Subcutaneous adipose tissue (tissue), 4 donors: ENCODE data around the gene MILR1. TPM values are rescaled to one million over a fixed set of nuclear protein-coding genes. Genes with fewer than 3 reads are reported as not detected.

ENCODE experiments used
- total RNA-seq, 4 donors: library from RNA; depleted of rRNA; stranded (reverse); fragments of >200 nt; gene quantifications; one replicate each; pipeline ENCODE4 v1.1.0, GENCODE V29; 2016
- TF ChIP-seq, protein P1 (sequence below): fragments of 450-650 bp; IDR thresholded peaks from one replicate; pipeline ENCODE4 v1.5.1; 2016; ENCODE audit warnings: low read depth, mild to moderate bottlenecking, control low read depth, antibody characterized with exemption, moderate library complexity

MILR1 gene
- total RNA-seq, 4 donors from 2014 or later, result 9.9 to 39.6 (median 14.6) TPM

DNA sequence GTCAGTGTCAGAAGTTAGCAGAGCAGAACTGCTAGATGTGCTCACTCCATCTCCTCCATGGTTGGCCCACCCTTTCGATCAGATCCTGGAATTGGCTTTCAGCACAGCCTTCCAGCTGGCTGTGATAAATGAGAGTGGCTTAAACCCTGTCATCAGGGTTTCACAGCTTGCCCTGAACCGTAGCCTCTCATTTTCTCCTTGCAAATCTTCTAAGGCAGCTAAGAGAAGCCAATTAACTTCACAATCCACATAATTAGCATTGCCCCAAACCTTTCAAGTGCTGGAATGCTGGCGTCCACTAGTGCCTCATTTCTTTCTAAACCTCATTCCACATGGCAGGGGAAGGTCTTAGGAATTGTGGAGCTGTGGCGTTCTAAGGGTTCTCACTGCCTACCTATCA is 21.7 kb downstream of the MILR1 start:
- TF ChIP-seq, protein P1, sequence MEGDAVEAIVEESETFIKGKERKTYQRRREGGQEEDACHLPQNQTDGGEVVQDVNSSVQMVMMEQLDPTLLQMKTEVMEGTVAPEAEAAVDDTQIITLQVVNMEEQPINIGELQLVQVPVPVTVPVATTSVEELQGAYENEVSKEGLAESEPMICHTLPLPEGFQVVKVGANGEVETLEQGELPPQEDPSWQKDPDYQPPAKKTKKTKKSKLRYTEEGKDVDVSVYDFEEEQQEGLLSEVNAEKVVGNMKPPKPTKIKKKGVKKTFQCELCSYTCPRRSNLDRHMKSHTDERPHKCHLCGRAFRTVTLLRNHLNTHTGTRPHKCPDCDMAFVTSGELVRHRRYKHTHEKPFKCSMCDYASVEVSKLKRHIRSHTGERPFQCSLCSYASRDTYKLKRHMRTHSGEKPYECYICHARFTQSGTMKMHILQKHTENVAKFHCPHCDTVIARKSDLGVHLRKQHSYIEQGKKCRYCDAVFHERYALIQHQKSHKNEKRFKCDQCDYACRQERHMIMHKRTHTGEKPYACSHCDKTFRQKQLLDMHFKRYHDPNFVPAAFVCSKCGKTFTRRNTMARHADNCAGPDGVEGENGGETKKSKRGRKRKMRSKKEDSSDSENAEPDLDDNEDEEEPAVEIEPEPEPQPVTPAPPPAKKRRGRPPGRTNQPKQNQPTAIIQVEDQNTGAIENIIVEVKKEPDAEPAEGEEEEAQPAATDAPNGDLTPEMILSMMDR, result no peak

DNA sequence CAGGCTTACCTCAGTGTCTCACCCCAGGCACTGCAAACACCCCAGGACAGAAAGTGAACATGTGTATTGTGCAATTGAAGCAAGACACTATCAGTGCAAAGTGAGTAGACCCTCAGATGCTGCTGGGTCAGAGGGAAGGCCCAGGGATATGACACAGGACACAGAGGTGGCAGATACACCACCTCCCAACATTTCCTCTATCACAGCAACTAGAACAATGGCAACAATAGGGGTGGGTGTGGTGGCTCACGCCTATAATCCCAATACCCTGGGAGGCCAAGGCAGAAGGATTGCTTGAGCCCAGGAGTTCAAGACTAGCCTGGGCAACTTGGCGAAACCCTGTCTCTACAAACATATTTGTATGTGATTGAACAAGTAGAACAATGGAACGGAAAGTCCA is 22.5 kb downstream of the MILR1 start:
- TF ChIP-seq, protein P1, result no peak

DNA sequence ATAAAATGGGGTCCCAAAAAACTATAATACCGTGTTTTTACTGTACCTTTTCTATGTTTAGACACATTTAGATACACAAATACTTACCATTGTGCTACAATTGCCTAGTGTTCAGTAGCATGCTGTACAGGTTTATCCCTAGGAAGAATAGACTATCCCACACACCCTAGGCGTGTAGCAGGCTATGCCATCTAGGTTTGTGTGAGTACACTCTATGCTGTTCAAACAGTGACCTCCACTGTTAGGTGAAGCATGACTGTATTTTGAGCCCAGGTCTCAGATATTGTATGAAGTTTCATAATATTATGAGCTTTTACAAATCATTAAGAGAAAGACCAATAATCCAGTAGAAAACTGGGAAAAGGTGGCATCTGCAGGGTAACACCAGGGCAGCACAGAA is 23.6 kb downstream of the MILR1 start:
- TF ChIP-seq, protein P1, result no peak

DNA sequence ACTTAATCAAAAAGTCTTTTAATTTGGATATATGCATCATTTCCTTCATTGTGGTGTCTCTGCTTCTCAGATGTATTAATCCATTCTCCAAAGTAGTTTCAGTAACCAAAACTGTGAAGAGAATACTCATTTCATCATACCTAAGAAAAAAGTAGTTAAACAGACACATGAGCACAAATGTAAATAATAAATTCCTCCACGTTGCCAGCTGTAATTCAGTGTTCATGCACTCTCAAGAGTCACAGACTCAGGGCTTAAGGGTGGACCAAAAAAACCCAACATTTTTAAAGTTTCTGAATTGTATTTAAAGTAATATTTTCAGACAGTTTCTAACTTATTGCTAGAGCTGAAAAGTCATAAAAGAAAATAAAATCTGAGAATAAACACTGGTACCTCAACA is 28.9 kb downstream of the MILR1 start:
- TF ChIP-seq, protein P1, result no peak

DNA sequence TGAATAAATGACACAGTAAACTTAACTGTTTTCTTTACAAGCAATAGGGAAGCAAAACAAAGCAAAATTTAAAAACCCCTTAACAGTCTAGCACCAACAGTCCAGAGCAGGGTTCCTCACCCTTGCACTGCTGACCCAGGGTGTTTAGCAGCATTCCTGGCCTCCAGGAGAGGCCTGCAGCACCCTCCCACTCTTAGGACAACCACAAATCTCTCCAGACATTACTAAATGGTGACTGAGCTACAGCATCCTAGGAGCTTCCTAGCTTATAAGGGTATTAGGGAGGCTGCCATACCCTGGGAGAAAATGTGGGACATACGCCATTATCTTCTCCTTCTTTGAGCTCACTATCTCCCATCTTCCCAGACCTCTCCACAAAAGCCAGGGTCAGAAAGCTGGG is 32.0 kb downstream of the MILR1 start:
- TF ChIP-seq, protein P1, result no peak

DNA sequence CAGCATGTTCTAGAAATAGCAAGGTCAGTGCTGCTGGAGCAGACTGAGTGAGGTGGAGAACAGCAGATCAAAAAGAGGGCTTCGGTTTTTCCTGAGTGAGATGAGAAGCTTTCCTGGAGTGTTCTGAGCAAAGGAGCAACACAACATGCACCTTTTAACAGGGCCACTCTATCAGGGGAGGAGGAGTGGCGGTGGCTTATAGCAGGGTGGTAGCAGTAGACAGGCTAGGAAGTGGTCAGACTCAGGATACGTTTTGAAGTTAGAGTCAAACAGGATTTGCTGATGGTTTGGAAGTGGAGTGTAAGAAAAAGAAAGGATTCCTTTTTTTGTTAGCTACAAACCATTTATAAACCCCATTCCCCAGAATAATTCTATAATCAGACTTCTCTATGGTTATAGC is 35.5 kb downstream of the MILR1 start:
- TF ChIP-seq, protein P1, result no peak

DNA sequence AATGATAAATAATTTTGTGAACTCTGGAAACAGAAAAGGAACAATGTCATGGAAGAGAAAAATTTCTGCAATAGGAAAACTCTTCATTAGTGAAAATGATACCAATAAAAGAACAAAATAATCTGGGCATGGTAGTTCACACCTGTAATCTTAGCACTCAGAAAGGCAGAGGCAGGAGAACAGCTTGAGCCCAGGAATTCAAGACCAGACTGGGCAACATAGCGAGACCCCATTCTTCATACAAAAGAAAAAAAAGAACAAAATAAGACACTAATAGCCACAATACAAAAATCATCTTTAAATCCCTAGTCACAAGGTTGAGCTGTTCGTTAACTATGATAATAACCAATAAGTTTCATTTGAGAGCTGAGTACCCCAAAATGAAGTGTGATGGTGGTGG is 39.4 kb downstream of the MILR1 start:
- TF ChIP-seq, protein P1, result no peak
